AG09319 (cell line): ENCODE results near the gene TTLL10.

Experiments
- DNase-seq: peaks from one replicate; pipeline ENCODE4 v3.0.0-alpha.2; 2010; ENCODE audit warnings: low read depth; ENCODE audit errors: extremely low read depth
- CTCF ChIP-seq: IDR thresholded peaks from 2 replicates; pipeline ENCODE4 v1.5.1; 2011; ENCODE audit warnings: low read depth, mild to moderate bottlenecking, inconsistent platforms, low read length, moderate library complexity

TTLL10 gene

DNA sequence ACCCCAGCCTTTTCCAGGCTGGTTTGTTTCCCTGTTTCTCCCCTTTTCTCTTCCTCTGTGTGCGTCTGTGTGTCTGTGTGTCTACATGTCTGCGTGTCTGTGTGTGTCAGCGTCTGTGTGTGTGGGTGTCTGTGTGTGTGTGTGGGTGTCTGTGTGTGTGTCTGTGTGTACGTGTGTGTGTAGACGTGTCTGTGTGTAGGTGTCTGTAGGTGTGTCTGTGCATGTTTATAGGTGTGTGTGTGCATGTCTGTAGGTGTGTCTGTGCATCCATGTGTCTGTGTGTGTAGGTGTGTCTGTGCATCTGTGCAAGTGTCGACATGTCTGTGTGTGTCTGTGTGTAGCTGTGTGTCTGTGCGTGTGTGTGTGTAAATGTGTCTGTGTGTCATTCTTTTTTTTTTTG lies 3.3 kb downstream of the TTLL10 start:
- no peak for TF ChIP-seq CTCF
- DNase-seq, result no peak

GRCh38 chr1:1177452-1178206 lies 3.9 kb downstream of the TTLL10 start:
- no peak for TF ChIP-seq CTCF
- no peak for DNase-seq

DNA sequence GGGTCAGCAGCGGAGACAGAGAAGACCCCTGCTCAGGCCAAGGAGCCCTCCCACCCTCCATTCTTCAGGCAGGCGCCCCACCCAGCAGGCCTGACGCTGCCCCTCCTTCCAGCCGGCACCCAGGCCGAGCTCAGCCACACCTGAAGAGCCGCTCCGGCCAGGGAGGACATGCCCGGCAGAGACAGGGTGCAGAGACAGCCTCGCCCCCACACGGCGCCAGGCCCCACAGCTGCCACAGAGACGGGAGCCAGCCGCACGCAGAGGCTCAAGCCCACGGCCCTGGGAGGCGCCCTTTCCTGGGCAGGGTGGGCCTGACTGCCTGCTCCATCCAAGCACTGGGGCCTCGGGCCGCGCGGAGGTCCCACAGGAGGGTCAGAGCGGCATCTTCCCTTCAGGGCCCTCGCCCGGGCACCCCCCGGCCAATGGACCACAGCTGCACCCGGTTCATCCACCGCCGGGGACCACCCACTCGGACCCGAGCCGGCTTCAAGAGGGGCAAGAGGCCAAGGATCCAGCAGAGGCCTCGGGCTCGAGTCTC lies 5.2 kb downstream of the TTLL10 start:
- TF ChIP-seq CTCF, result no peak
- no peak for DNase-seq

DNA sequence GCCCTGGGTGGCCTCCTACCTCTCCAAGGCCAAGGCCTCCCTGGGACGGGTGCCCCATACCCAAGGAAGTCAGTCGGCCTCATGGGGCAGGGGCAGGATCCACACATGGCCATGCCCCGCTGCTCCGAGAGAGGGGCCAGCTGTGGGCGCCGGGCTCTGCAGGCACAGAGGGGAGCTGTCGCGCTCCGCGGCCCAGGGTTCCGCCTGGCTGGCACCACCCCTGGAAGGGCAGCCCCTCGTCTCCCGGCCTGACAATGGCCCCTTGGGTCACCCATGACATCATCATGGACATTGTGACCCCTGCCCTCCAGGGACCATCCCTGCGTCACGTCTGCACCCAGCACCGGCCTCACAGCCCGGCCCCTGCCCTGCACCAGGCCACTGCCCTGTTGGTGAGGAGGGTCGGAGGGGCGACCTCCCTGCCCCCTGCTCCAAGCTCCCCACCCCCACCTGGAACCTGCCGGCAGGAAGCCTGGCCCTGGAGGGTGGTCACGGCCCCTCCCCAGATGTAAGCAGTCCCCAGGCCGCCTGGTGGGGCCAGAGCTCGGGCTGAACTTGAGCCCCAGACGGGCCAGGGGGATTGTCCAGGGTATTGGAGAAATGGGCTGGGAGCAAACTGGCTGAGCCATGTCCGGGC lies 5.8 kb downstream of the TTLL10 start:
- no peak for TF ChIP-seq CTCF
- DNase-seq, result no peak

GRCh38 chr1:1179983-1180861 lies 6.5 kb downstream of the TTLL10 start:
- DNase-seq, result no peak
- no peak for TF ChIP-seq CTCF

DNA sequence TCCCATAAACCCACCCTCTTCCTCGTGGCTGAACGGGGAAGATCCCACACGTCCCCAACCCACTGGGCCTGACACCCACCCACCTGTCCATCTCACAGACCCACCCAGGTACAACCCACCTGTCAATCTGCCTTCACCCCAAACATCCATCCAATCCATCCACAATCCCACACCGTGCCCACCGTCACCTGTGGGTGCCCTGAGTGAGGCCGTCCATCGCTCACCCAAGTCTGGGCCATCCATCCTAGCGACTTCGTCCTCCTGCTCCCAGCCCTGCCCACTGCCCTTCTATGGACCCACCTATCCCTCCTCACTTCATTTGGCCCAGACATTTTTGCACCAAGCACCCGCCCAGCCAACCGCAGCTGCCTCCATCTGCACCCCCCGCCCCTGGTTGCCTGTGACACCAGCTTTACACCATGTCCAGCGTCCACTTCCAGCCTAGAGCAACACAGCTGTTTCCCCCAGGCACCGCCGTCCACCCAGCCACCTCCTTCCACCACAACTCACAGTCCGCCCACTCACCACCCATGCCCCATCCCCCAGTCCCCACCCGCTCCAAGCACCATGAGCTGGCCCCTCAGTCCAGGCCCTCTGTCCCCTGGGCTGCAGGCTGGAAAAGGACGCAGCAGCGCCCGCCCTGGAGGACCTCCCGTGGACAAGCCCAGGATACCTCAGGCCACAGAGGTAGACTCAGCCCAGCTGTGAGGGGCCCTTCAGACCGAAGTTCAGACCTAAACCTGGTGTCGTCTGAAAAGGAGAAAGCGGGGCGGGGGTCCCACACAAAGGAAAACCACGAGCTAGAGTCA lies 7.7 kb downstream of the TTLL10 start:
- TF ChIP-seq CTCF, result no peak
- DNase-seq, result no peak
